Nephron (organoid): ENCODE data around the gene LIN7C.
A peak's percentile ranks its signal among the peaks of the same experiment; 100 is the strongest.

Source experiments
- H3K27ac Mint-ChIP-seq, 3 experiments: 2 replicates each; pipeline ENCODE4 v1.8.0; 2020; ENCODE audit warnings: mixed read lengths in 3 of 3, mild to moderate bottlenecking in 2 of 3, moderate library complexity in 1 of 3
- H3K27me3 Mint-ChIP-seq: 2 replicates; pipeline ENCODE4 v1.8.0; 2021; ENCODE audit warnings: low read depth, mild to moderate bottlenecking, moderate library complexity, mixed read lengths
- H3K36me3 Mint-ChIP-seq: 2 replicates; pipeline ENCODE4 v1.8.0; 2020; ENCODE audit warnings: low read depth, mixed read lengths
- H3K4me1 Mint-ChIP-seq: 2 replicates; pipeline ENCODE4 v1.8.0; 2020; ENCODE audit warnings: mixed read lengths
- H3K4me3 Mint-ChIP-seq, 3 experiments: 2 replicates each; pipeline ENCODE4 v1.8.0; 2020; ENCODE audit warnings: mild to moderate bottlenecking in 3 of 3, mixed read lengths in 3 of 3, moderate library complexity in 2 of 3
- H3K9me3 Mint-ChIP-seq: 2 replicates; pipeline ENCODE4 v1.8.0; 2020; ENCODE audit warnings: mixed read lengths
- CTCF ChIP-seq, 3 experiments: fragments of 200-600 bp; sonication (generic); IDR thresholded peaks; one replicate each; pipeline ENCODE4 v1.5.0; 2021; ENCODE audit warnings: antibody characterized with exemption in 3 of 3; ENCODE audit not compliant: unreplicated experiment in 3 of 3

LIN7C gene

GRCh38 chr11:27507557-27508322 is 1.2 kb upstream of the LIN7C start:
- Mint-ChIP-seq H3K4me1 (peaks cover 33% of the 10 kb centered on the region), H3K4me3 (peak overlapping the region; percentile 97 to 100 (median 100)), H3K27ac (peak overlapping the region; percentile 95 to 99 (median 97)), H3K9me3 (no peaks in the 10 kb centered on the region), H3K27me3 (no peaks in the 10 kb centered on the region), H3K36me3 (no peaks in the 10 kb centered on the region)
- TF ChIP-seq CTCF (IDR thresholded peaks at IDR 0.05; ENCODE audit: unreplicated experiment in 3 of 3), result no peak

GRCh38 chr11:27505781-27506180 is 788 bp downstream of the LIN7C start:
- Mint-ChIP-seq H3K9me3 (no peaks in the 10 kb centered on the region), H3K4me3 (peak overlapping the region; percentile 97 to 100 (median 100)), H3K36me3 (peaks cover 10% of the 10 kb centered on the region), H3K4me1 (peaks cover 39% of the 10 kb centered on the region), H3K27me3 (no peaks in the 10 kb centered on the region), H3K27ac (peak overlapping the region; percentile 95 to 99 (median 97))
- no peak for TF ChIP-seq CTCF (IDR thresholded peaks at IDR 0.05; ENCODE audit: unreplicated experiment in 3 of 3)

GRCh38 chr11:27504205-27504604 is 2.4 kb downstream of the LIN7C start:
- H3K4me3 Mint-ChIP-seq, result peak overlapping the region; percentile 97 to 100 (median 100)
- no peaks in the 10 kb centered on the region for H3K27me3 Mint-ChIP-seq
- TF ChIP-seq CTCF (IDR thresholded peaks at IDR 0.05; ENCODE audit: unreplicated experiment in 3 of 3), result no peak
- H3K27ac Mint-ChIP-seq, result no peak overlapping the region
- peaks cover 42% of the 10 kb centered on the region for H3K4me1 Mint-ChIP-seq
- H3K36me3 Mint-ChIP-seq, result peaks cover 16% of the 10 kb centered on the region
- no peaks in the 10 kb centered on the region for H3K9me3 Mint-ChIP-seq

DNA sequence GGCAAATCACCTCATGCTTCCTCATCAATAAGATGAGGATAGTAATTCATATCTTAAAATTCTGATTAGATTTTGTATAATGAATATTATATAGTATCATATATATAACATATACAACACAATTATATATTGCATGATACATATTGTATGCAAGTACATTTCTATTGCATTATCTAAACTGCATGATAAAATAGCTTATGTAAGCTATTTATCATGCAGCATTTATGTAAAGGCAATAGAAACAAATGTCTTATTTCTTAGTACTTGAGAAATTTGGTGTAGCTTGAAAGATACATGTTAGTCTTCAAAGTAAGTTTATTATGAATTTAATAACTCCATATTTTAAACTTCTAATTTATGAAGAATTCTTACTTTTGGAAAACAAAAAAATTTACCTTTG is 5.5 kb downstream of the LIN7C start:
- H3K4me1 Mint-ChIP-seq, result peaks cover 39% of the 10 kb centered on the region
- H3K4me3 Mint-ChIP-seq, result no peak overlapping the region
- peaks cover 28% of the 10 kb centered on the region for H3K36me3 Mint-ChIP-seq
- TF ChIP-seq CTCF (IDR thresholded peaks at IDR 0.05; ENCODE audit: unreplicated experiment in 3 of 3), result no peak
- no peaks in the 10 kb centered on the region for H3K27me3 Mint-ChIP-seq
- H3K27ac Mint-ChIP-seq, result no peak overlapping the region
- H3K9me3 Mint-ChIP-seq, result no peaks in the 10 kb centered on the region

DNA sequence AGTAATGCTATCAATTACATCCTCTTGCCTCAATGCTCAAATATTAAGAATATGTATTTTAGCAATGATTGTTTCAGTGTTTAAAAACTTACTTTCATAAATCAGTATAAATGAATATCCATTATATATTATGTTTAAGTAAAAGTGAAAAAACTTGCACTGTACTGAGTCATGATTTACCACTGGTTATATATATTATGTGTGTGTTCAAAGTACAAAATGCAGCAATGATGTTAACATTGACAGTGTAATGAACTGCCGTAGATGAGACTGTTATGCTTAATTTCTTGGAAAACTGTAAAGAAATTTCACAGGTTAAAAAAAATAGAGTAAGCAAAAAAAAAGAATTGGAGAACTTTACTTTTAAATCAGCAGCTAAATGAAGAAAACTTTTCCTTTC is 8.7 kb downstream of the LIN7C start:
- no peaks in the 10 kb centered on the region for H3K27me3 Mint-ChIP-seq

More for the DNA sequence above, 8.7 kb downstream of the LIN7C start:
- H3K27ac Mint-ChIP-seq, result no peak overlapping the region
- TF ChIP-seq CTCF (IDR thresholded peaks at IDR 0.05; ENCODE audit: unreplicated experiment in 3 of 3), result no peak
- peaks cover 33% of the 10 kb centered on the region for H3K4me1 Mint-ChIP-seq
- H3K4me3 Mint-ChIP-seq, result no peak overlapping the region
- no peaks in the 10 kb centered on the region for H3K9me3 Mint-ChIP-seq
- peaks cover 51% of the 10 kb centered on the region for H3K36me3 Mint-ChIP-seq
